ENCODE measurements around the gene KRTAP29-1.
"Not testable (repeated sequence)": the region's sequence is repeated elsewhere in the genome, so short reads cannot be mapped to it uniquely, and the experiment has no call there.

DNA sequence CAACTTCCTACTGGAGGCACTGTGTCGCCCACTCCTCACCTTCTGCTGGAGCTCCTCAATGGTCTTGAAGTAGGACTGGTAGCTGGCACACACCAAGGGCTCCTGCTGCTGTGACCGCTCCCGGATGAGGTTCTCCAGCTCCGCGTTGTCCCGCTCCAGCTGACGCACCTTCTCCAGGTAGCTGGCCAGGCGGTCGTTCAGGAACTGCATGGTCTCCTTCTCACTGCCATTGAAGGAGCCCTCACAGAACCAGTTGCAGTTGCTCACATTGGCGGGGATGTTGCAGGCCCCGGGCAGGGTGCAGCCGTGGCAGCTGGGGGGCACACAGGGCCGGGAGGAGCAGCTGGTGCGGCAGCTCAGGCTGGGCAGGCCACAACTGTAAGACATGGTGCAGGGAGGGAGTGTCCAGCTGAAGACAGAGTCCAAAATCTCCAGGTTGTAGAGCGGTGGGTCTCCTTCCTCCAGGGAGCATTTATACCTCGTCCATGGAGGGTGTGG is 47.8 kb upstream of the KRTAP29-1 start, which contains the start of gene KRT33A:
- TF ChIP-seq, protein P1, sequence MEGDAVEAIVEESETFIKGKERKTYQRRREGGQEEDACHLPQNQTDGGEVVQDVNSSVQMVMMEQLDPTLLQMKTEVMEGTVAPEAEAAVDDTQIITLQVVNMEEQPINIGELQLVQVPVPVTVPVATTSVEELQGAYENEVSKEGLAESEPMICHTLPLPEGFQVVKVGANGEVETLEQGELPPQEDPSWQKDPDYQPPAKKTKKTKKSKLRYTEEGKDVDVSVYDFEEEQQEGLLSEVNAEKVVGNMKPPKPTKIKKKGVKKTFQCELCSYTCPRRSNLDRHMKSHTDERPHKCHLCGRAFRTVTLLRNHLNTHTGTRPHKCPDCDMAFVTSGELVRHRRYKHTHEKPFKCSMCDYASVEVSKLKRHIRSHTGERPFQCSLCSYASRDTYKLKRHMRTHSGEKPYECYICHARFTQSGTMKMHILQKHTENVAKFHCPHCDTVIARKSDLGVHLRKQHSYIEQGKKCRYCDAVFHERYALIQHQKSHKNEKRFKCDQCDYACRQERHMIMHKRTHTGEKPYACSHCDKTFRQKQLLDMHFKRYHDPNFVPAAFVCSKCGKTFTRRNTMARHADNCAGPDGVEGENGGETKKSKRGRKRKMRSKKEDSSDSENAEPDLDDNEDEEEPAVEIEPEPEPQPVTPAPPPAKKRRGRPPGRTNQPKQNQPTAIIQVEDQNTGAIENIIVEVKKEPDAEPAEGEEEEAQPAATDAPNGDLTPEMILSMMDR (IDR thresholded peaks at IDR 0.05) = not testable (repeated sequence)
- not testable (repeated sequence) for TF ChIP-seq SP1 (CRISPR knock-in tag; conservative IDR thresholded peaks at IDR 0.05); SMAD3 (CRISPR knock-in tag; IDR thresholded peaks at IDR 0.05; ENCODE audit: borderline replicate concordance); RELA (CRISPR knock-in tag; IDR thresholded peaks at IDR 0.05; ENCODE audit: borderline replicate concordance); TEAD4 (CRISPR knock-in tag; IDR thresholded peaks at IDR 0.05); SOX15 (CRISPR knock-in tag; IDR thresholded peaks at IDR 0.05); MAX (CRISPR knock-in tag; IDR thresholded peaks at IDR 0.05); CREB1 (CRISPR knock-in tag; IDR thresholded peaks at IDR 0.05); PREB (CRISPR knock-in tag; IDR thresholded peaks at IDR 0.05; ENCODE audit: borderline replicate concordance); FOXP4 (CRISPR knock-in tag; IDR thresholded peaks at IDR 0.05); MYBL2 (CRISPR knock-in tag; IDR thresholded peaks at IDR 0.05)
- TF ChIP-seq, protein P2, sequence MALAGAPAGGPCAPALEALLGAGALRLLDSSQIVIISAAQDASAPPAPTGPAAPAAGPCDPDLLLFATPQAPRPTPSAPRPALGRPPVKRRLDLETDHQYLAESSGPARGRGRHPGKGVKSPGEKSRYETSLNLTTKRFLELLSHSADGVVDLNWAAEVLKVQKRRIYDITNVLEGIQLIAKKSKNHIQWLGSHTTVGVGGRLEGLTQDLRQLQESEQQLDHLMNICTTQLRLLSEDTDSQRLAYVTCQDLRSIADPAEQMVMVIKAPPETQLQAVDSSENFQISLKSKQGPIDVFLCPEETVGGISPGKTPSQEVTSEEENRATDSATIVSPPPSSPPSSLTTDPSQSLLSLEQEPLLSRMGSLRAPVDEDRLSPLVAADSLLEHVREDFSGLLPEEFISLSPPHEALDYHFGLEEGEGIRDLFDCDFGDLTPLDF (CRISPR knock-in tag; IDR thresholded peaks at IDR 0.05) = not testable (repeated sequence)

Data from WTC11 (cell line).